Activated T-cell treated with anti-CD3 and anti-CD28 coated beads, Interleukin-2, amount 50 U/mL, for 24 hours (primary cell): ENCODE results near the gene PRKAG2.
"Not testable (repeated sequence)": the region's sequence is repeated elsewhere in the genome, so short reads cannot be mapped to it uniquely, and the experiment has no call there.

Source experiments
- DNase-seq: peaks from one replicate; pipeline ENCODE4 v3.0.0-alpha.2; 2020
- H3K27ac Mint-ChIP-seq: 2 replicates; pipeline ENCODE4 v1.8.0; 2020; ENCODE audit warnings: mild to moderate bottlenecking, mixed read lengths
- H3K27me3 Mint-ChIP-seq: 2 replicates; pipeline ENCODE4 v1.8.0; 2020; ENCODE audit warnings: mixed read lengths
- H3K36me3 Mint-ChIP-seq: 2 replicates; pipeline ENCODE4 v1.8.0; 2020; ENCODE audit warnings: low read depth, mixed read lengths
- H3K4me1 Mint-ChIP-seq: 2 replicates; pipeline ENCODE4 v1.8.0; 2020; ENCODE audit warnings: low read depth, mixed read lengths
- H3K4me3 Mint-ChIP-seq: 2 replicates; pipeline ENCODE4 v1.8.0; 2020; ENCODE audit warnings: mild to moderate bottlenecking, moderate library complexity, mixed read lengths
- H3K9me3 Mint-ChIP-seq: 2 replicates; pipeline ENCODE4 v1.8.0; 2020; ENCODE audit warnings: mixed read lengths

The PRKAG2 gene

DNA sequence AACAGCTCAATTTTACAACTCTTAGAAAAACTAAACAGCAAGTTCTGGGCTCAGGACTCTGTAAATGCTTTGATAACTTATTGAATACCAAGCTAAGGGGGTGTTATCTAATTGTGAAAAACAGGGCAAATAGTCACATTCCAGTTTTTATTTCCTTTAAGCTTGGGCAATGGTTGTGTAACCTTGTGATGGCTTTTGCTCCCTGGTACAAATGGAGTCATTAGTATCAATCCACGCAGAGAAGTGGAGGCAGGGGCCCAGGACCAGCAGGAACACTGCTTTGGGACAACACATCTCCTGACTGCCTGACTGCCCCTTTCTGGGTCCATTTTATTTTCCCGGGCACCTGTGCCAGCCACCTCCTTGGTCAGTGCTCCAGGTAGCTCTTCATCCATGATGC, 5.8 kb upstream of the PRKAG2 start:
- Mint-ChIP-seq H3K4me3 (no peak overlapping the region), H3K27ac (no peak overlapping the region), H3K9me3 (no peaks in the 10 kb centered on the region), H3K27me3 (peaks cover 8% of the 10 kb centered on the region), H3K4me1 (peaks cover 8% of the 10 kb centered on the region), H3K36me3 (no peaks in the 10 kb centered on the region)
- DNase-seq: no peak

DNA sequence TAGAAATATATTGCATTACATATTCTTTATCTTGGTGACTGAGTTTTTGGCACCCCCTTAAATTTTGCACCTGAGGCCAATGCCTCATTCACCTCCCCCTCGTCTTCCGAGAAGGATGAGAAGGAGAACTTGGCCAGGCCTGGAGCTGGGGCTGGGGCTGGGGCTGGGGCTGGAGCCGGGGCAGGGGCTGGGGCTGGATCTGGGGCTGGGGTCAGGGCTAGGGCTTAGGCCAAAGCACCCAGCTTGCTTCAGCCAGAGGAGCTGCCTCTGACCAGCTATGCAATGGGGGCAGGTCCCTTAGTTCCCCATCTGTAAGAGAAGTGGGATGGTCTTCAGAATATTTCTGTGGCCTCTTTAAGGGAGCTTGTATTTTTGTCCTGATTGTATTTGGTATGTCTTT, 3.8 kb upstream of the PRKAG2 start:
- DNase-seq: no peak
- Mint-ChIP-seq H3K27me3 (peaks cover 3% of the 10 kb centered on the region), H3K4me1 (peaks cover 10% of the 10 kb centered on the region), H3K4me3 (no peak overlapping the region), H3K27ac (no peak overlapping the region), H3K9me3 (no peaks in the 10 kb centered on the region), H3K36me3 (peaks cover 2% of the 10 kb centered on the region)

DNA sequence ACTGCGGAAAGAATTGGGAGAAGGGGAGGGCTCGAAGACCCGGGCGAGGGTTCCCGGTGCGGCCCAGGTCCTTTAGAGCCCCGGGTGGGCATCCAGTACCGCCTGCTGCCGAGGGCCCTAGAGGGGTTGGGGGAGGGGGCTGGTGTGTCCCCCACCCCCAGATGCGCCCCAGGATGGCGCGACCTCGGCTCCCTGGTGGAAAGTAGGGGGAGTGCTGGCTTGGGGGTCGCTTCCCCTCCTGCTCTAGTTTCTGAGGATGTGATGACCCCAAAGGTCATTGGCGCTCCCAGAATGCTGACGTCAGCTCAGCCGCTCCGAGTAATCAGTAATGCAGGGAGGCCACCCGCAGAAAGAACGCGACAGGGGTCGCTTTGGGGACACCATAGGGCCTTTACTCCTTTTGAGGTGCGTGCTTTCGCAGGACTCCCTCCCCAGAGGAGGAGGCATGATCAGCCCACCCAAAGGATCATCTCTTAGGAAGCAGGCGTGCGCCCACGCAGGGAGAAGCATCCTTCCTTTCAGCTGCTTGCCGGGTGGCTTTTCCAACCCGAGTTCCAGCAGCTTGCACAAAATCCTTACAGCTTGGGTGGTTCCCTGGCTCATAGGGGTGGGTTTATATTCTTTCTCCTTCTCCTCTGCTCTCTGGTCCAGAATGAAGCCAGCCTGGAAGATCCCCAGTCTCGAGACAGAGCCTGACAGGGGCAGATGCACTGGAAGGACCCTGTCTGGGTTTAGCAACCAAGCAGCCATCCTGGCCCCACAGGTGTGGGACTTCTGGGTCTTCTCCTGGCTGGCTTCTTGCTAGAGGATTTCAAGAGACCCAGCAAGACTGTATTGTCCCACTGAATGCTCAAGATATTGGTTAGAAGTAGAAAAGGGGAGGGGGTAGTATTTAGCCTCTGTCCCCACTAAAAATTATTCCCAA, 1.3 kb upstream of the PRKAG2 start:
- Mint-ChIP-seq H3K9me3 (no peaks in the 10 kb centered on the region), H3K27ac (peak overlapping the region; percentile 71), H3K27me3 (no peaks in the 10 kb centered on the region), H3K36me3 (peaks cover 2% of the 10 kb centered on the region), H3K4me3 (peak overlapping the region; percentile 66), H3K4me1 (peaks cover 22% of the 10 kb centered on the region)
- DNase-seq: no peak

DNA sequence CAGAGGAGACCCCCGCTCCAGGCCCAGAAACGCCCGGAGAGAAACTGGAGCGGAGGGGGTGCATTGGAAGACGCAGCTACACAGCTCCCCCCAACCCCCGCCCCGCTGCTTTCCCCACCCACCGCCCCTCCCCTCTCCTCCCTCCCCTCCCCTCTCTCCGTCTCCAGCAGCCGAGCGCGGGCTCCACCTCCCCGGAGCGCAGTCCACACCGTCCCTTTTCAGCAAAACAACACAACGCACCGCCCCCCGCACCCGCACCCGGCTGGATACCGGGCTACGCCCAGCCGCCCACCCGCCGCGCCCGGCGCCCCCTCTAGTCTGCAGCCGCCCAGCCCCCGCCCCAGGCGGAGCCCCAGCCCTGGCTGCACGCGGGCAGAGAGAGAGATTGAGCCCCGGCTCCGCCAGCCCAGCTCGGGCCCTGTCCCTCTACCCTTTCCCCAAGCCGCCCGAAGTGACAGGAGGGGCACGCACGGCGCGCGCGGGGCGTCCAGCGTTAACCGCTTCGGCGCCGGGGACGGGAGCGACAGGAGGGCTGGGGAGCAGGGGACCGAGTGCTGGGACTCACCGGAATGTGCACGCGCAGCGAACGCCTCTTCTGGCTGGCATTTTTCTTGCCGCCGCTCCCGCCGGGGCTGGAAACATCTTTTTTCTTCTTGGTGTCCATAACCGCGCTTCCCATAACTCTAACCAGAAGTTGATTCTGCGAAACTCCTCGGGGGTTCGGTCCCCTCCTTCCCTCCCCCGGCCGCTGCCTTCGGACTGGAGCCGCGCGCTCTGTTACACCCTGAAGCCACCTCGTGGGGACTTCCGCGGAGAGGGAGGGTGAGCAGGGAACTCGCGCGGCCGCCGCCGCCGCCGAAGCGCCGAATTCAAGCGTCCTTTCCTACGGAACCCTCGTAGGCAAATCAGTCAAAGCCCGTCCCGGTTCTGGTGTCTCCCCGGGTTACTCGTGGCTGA, 695 bp downstream of the PRKAG2 start:
- peak overlapping the region; percentile 90 for H3K4me3 Mint-ChIP-seq
- no peaks in the 10 kb centered on the region for H3K9me3 Mint-ChIP-seq
- H3K36me3 Mint-ChIP-seq: peaks cover 2% of the 10 kb centered on the region
- H3K27ac Mint-ChIP-seq: peak overlapping the region; percentile 87
- DNase-seq: peak; percentile 83
- no peaks in the 10 kb centered on the region for H3K27me3 Mint-ChIP-seq
- peaks cover 33% of the 10 kb centered on the region for H3K4me1 Mint-ChIP-seq

DNA sequence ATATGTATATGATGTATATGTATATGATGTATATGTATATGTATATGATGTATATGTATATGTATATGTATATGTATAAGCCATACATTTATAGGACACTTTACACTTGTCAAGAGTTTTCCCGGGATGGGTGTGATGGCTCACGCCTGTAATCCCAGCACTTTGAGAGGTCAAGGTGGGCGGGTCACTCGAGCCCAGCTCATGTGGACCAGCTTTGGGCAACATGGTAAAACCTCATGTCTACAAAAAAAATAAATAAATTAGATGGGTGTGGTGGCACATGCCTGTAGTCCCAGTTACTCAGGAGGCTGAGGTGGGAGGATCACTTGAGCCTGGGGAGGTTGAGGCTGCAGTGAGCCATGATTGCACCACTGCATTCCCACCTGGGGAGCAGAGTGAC, 2.4 kb downstream of the PRKAG2 start:
- H3K36me3 Mint-ChIP-seq, H3K27me3 Mint-ChIP-seq, DNase-seq, H3K27ac Mint-ChIP-seq, H3K9me3 Mint-ChIP-seq: not testable (repeated sequence)
- Mint-ChIP-seq H3K4me1 (peaks cover 38% of the 10 kb centered on the region), H3K4me3 (peak overlapping the region; percentile 90)

DNA sequence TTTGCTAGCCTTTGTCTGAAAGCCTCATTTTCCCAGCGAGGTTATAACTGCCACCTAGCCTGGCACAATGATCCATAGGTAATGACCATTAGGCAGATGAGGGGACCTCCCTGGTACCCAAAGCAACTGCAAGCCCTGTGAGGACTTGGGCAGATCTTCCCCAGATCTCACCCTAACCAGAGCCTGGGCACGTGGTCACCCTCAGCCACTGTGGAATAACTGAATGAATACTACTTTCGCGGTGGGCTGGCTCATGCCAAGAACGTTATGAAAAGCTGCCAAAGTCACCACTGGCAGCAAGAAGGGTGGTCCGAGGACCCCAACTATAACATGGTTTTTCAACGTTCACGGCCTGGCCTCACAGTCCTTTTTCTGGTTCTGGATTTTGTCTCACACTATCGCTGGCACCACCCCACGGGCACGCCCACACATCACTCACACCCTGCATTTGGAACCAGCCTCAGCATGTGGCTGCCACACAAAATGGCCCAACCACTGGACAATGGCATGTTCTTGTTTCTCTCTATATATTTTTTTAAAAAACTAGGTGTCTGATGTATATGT, 3.4 kb downstream of the PRKAG2 start:
- Mint-ChIP-seq H3K4me3 (no peak overlapping the region), H3K27ac (no peak overlapping the region), H3K36me3 (peaks cover 2% of the 10 kb centered on the region), H3K4me1 (peaks cover 38% of the 10 kb centered on the region), H3K9me3 (no peaks in the 10 kb centered on the region), H3K27me3 (no peaks in the 10 kb centered on the region)
- DNase-seq: no peak

DNA sequence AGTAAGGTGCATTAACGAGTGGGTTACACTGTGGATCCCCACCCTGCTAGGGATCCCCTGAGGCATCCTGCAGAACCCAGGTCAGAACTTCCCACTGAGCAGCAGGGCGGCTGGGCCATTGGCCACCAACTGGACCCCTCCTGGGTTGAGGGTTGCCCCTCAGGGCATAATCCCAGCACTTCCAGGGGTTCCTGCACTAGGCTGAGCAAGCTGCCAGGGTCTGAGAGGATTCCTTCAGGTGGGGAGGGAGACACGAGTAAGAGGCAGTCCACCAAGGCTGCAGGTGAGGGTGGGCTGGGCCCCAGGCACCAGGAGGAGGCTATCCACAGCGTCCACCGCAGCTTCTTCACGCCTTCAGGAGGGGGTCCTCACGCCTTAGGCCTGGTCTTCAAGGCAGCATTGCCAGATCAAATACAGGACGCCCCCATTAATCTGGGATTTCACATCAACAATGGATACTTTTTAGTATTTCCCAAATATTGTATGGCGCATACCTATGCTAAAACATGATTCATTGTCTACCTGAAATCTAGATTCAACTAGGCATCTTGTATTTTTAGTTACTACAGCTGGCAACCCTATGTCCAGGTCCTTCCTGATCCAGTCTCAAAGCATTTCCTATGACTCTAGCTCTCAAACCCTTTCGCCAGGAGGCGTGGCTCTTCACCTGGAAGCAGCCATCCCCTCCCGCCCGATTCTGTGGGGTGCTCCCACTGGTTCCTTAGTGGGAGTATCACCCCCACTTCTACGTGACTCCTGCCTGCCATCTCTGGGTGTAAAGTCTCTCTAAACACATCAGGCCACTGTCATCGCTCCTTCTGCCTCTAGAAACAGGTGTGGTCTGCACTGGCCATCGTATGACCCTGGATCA, 4.1 kb downstream of the PRKAG2 start:
- H3K9me3 Mint-ChIP-seq: no peaks in the 10 kb centered on the region
- H3K4me3 Mint-ChIP-seq: no peak overlapping the region
- H3K27ac Mint-ChIP-seq: no peak overlapping the region
- peaks cover 2% of the 10 kb centered on the region for H3K36me3 Mint-ChIP-seq
- peaks cover 37% of the 10 kb centered on the region for H3K4me1 Mint-ChIP-seq
- DNase-seq: no peak
- H3K27me3 Mint-ChIP-seq: no peaks in the 10 kb centered on the region

DNA sequence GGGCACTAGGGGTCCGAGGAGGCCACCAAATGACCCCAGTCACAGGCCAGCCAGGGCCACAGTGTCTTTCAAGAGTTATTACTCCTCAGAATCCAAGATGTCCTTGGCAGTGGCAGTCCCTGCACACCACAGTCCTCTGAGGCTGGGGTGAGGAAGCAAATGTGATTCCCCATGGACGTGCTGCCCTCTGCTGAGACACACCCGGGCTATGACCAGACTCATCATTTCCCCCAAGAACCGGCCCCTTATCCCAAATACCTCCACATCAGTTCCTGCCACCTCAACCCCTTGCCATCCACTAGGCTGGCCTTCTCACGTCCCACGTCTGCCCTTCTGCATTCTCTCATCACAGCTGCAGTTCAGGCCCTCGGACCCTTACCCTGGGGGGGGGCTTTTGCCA, 5.0 kb downstream of the PRKAG2 start:
- Mint-ChIP-seq H3K27me3 (no peaks in the 10 kb centered on the region), H3K9me3 (no peaks in the 10 kb centered on the region), H3K27ac (no peak overlapping the region), H3K4me3 (no peak overlapping the region), H3K36me3 (peaks cover 2% of the 10 kb centered on the region), H3K4me1 (peaks cover 36% of the 10 kb centered on the region)
- DNase-seq: no peak

DNA sequence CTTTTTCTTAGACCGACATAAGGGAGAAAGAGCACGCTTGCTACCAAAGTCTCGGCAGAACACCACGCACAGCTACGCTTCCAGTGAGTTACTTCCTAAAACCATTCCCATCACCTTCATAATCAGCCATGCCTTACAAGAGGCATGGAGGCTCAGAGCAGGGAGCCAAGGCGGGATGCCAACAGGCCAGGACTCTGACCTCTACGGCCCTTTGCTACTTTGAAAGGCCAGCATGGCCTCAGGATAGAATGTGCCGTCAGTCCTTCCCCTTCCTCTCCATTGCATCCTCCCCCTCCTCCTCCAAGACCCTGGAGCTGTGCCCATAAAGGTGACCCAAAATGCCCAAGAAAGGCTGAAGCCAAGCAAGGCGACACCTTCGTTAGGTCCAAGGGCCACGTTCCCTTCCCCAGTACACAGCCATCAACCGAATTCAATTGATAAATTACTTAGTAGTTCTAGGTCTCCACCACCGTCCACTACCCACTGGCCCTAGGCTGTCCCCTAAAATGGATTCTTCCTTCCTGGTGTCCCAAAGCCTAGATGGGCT, 5.7 kb downstream of the PRKAG2 start:
- Mint-ChIP-seq H3K27me3 (no peaks in the 10 kb centered on the region), H3K4me1 (peaks cover 34% of the 10 kb centered on the region), H3K9me3 (no peaks in the 10 kb centered on the region)

DNA sequence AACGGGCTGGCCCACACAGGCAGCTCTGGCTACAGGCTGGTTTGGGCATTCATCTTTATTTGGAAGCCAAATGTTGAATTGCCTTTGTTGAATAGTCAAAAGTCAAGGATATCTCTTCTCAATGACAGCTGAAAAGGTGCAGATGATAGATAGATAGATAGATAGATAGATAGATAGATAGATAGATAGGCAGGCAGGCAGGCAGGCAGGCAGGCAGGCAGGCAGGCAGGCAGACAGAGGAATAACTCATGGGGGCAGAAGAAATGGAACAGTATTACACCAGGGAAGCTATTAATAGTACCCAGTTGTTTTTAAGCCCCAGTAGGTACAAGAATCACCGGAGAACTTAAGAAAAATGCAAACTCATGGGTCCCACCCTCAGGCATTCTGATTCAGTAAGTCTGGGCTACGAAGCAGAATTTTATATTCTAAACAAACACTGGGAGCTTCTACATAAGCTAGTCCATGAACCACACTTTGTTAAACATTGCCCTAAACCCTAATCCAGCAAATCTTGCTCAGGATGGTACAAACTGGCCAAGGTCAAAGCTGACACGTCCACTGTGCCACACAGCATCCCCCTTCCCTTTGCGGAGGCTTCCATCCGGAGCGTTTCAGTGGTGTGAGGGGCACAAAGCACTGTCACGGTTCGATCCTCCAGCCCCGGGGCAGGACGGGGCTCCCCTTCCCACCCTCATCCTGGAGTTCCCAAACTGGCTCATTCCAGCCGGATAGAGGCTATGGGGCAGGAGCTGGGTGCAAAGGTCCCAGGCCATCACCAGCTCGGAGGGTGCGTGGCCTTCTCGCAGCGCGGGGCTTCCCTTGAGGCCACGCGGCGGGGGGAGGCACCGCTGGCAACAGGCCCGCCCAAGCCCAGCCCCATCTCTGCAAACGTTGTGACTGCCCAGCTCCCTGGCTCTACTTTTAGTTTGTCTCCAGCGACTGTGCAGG, 6.7 kb downstream of the PRKAG2 start:
- Mint-ChIP-seq H3K36me3 (no peaks in the 10 kb centered on the region), H3K9me3 (no peaks in the 10 kb centered on the region), H3K27ac (no peak overlapping the region), H3K27me3 (no peaks in the 10 kb centered on the region), H3K4me3 (no peak overlapping the region), H3K4me1 (peaks cover 33% of the 10 kb centered on the region)
- no peak for DNase-seq

More for the DNA sequence above, 5.7 kb downstream of the PRKAG2 start:
- Mint-ChIP-seq H3K27ac (no peak overlapping the region), H3K36me3 (no peaks in the 10 kb centered on the region), H3K4me3 (no peak overlapping the region)
- DNase-seq: no peak

DNA sequence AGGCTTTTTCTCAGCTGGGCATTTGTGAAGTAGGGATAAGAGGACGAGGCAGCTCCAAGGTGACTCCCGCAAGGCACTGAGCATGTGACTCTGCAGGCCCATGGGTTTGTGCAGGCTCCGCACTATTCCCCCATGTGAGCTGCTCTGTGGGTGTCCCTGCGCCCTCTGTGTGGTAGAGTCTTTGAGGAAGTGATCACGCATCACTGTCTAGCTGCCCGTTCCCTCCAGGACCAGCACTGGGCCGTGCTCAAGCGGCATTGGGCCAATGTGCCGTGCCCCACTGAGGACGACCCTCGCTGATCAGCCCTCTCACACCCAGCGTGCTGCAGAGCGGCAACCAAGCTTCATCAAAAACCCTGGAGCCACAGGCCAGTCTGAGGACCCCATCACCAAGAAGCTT, 7.5 kb downstream of the PRKAG2 start:
- H3K9me3 Mint-ChIP-seq: no peaks in the 10 kb centered on the region
- H3K36me3 Mint-ChIP-seq: no peaks in the 10 kb centered on the region
- no peak overlapping the region for H3K27ac Mint-ChIP-seq
- DNase-seq: no peak
- H3K4me1 Mint-ChIP-seq: peaks cover 32% of the 10 kb centered on the region
- H3K27me3 Mint-ChIP-seq: no peaks in the 10 kb centered on the region
- no peak overlapping the region for H3K4me3 Mint-ChIP-seq

DNA sequence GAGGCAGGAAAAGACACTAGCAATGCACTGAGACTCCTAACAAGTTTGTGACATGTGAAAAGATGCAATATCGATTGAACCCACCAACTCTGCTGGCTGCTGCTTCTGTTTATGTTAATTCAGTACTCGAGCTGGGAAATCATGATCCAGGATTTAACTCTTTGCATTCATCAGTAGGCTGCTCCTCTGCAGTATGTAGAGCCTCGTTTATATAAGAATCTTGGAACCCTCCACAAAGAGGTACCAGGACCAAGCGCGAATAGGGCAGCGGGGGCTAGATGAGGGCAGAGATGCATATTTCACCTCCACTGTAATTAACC, 7.8 kb downstream of the PRKAG2 start:
- Mint-ChIP-seq H3K4me3 (no peak overlapping the region), H3K27ac (no peak overlapping the region), H3K4me1 (peaks cover 33% of the 10 kb centered on the region), H3K27me3 (no peaks in the 10 kb centered on the region), H3K36me3 (no peaks in the 10 kb centered on the region), H3K9me3 (no peaks in the 10 kb centered on the region)
- DNase-seq: no peak
